HG03039 (cell line): ENCODE measurements around the gene ZNF598.

Experiments used
- ATAC-seq: cut with Tn5 transposase; IDR thresholded peaks from one replicate; pipeline ENCODE4 v1.9.1; 2021; ENCODE audit warnings: mild to moderate bottlenecking, moderate library complexity; ENCODE audit not compliant: unreplicated experiment

The ZNF598 gene

GRCh38 chr16:2009791-2010510 is at the start of gene ZNF598:
Gene ZNF598 (minus strand): TSS chr16:2009821.
- peak; percentile 80 for ATAC-seq

- ATAC-seq, result no peak
Measured at GRCh38 chr16:2058872-2059271, 49.3 kb upstream of the ZNF598 start.

- ATAC-seq, result no peak
Measured at GRCh38 chr16:2058420-2058819, 48.8 kb upstream of the ZNF598 start.

GRCh38 chr16:2057438-2057837 is 47.8 kb upstream of the ZNF598 start:
- no peak for ATAC-seq

GRCh38 chr16:2056681-2057407 is 47.2 kb upstream of the ZNF598 start:
- ATAC-seq, result no peak

- no peak for ATAC-seq
Measured at GRCh38 chr16:2056077-2056476, 46.5 kb upstream of the ZNF598 start.

- no peak for ATAC-seq
Measured at GRCh38 chr16:2054543-2055245, 45.1 kb upstream of the ZNF598 start.

GRCh38 chr16:2053897-2054296 is 44.3 kb upstream of the ZNF598 start:
- no peak for ATAC-seq

GRCh38 chr16:2053211-2053610 is 43.6 kb upstream of the ZNF598 start:
- no peak for ATAC-seq

GRCh38 chr16:2048116-2048543 is 38.5 kb upstream of the ZNF598 start:
- peak; percentile 1 for ATAC-seq

GRCh38 chr16:2047330-2048115 is 37.9 kb upstream of the ZNF598 start, which contains the start of the genes NTHL1 and TSC2:
Gene NTHL1 (minus strand): TSS chr16:2047834. CDS start chr16:2047823, 11 bp downstream.
Gene TSC2 (plus strand): TSS chr16:2047985. CDS start chr16:2048616, 631 bp downstream.
- ATAC-seq, result peak; percentile 86

- no peak for ATAC-seq
Measured at GRCh38 chr16:2046893-2047329, 37.3 kb upstream of the ZNF598 start.

- ATAC-seq, result no peak
Measured at GRCh38 chr16:2045965-2046892, 36.6 kb upstream of the ZNF598 start.

- no peak for ATAC-seq
Measured at GRCh38 chr16:2044541-2044940, 34.9 kb upstream of the ZNF598 start.

- no peak for ATAC-seq
Measured at GRCh38 chr16:2043667-2044451, 34.2 kb upstream of the ZNF598 start.

GRCh38 chr16:2042986-2043666 is 33.5 kb upstream of the ZNF598 start:
- no peak for ATAC-seq

GRCh38 chr16:2042171-2042985 is 32.8 kb upstream of the ZNF598 start:
- ATAC-seq, result no peak
